Stimulated activated CD8-positive, alpha-beta memory T cell treated with anti-CD3 and anti-CD28 coated beads, Interleukin-7, amount 100 ng/mL, for 48 hours (primary cell): ENCODE data around the gene REXO1.

ENCODE experiments used
- DNase-seq, 2 donors: peaks; one replicate each; pipeline ENCODE4 v3.0.0-alpha.2; 2020; ENCODE audit warnings: low read depth in 1 of 2; ENCODE audit errors: extremely low read depth in 1 of 2

The REXO1 gene

GRCh38 chr19:1862424-1863327 lies 14.4 kb upstream of the REXO1 start:
- no peak for DNase-seq

GRCh38 chr19:1862068-1862423 lies 13.8 kb upstream of the REXO1 start:
- no peak for DNase-seq

GRCh38 chr19:1861599-1862031 lies 13.3 kb upstream of the REXO1 start:
- no peak for DNase-seq

GRCh38 chr19:1860821-1861598 lies 12.7 kb upstream of the REXO1 start:
- no peak for DNase-seq

- no peak for DNase-seq
Observed at GRCh38 chr19:1860042-1860775, 11.9 kb upstream of the REXO1 start.

GRCh38 chr19:1859331-1859781 lies 11.1 kb upstream of the REXO1 start:
- DNase-seq, result no peak

GRCh38 chr19:1858412-1859081 lies 10.3 kb upstream of the REXO1 start:
- no peak for DNase-seq

GRCh38 chr19:1857648-1858326 lies 9.5 kb upstream of the REXO1 start:
- no peak for DNase-seq

GRCh38 chr19:1856698-1857603 lies 8.7 kb upstream of the REXO1 start:
- DNase-seq, result no peak

GRCh38 chr19:1856345-1856697 lies 8.0 kb upstream of the REXO1 start:
- DNase-seq, result no peak

- DNase-seq, result no peak
Observed at GRCh38 chr19:1855828-1856255, 7.6 kb upstream of the REXO1 start.

- DNase-seq, result peak; percentile 76 to 83
Observed at GRCh38 chr19:1855040-1855827, 7.0 kb upstream of the REXO1 start.

- DNase-seq, result no peak
Observed at GRCh38 chr19:1854542-1855039, 6.3 kb upstream of the REXO1 start.

- DNase-seq, result no peak
Observed at GRCh38 chr19:1854039-1854541, 5.8 kb upstream of the REXO1 start.

GRCh38 chr19:1853295-1854038 lies 5.2 kb upstream of the REXO1 start:
- DNase-seq, result peak; percentile 66 to 72

- no peak for DNase-seq
Observed at GRCh38 chr19:1852581-1853128, 4.4 kb upstream of the REXO1 start.
